T-helper 17 cell (primary cell): ENCODE data around the gene LDLRAP1. TPM values are rescaled to one million over a fixed set of nuclear protein-coding genes. Genes with fewer than 3 reads are reported as not detected.
"Not testable (repeated sequence)": the region's sequence is repeated elsewhere in the genome, so short reads cannot be mapped to it uniquely, and the experiment has no call there.

Source experiments
- ATAC-seq: fragments of 150-1000 bp; cut with Tn5 transposase; 2 replicates; pipeline ENCODE4 v1.10.0; 2021; ENCODE audit warnings: mild to moderate bottlenecking, moderate library complexity
- DNase-seq, 3 donors: peaks; one replicate each; pipeline versions ENCODE4 v3.0.0 to v3.0.0-alpha.2; 2020 to 2021
- H3K9me3 ChIP-seq: one replicate; pipeline ENCODE4 v1.7.0; 2013; ENCODE audit warnings: low read length, mild to moderate bottlenecking; ENCODE audit not compliant: control insufficient read depth, poor library complexity, severe bottlenecking
- H3K27ac Mint-ChIP-seq: one replicate; pipeline ENCODE4 v1.8.0; 2022; ENCODE audit warnings: mild to moderate bottlenecking, moderate library complexity, mixed read lengths
- H3K27me3 Mint-ChIP-seq: one replicate; pipeline ENCODE4 v1.8.0; 2022; ENCODE audit warnings: mixed read lengths
- H3K36me3 Mint-ChIP-seq: one replicate; pipeline ENCODE4 v1.8.0; 2022; ENCODE audit warnings: low read depth, mixed read lengths
- H3K4me1 Mint-ChIP-seq: one replicate; pipeline ENCODE4 v1.8.0; 2022; ENCODE audit warnings: mild to moderate bottlenecking, mixed read lengths
- H3K4me3 Mint-ChIP-seq: one replicate; pipeline ENCODE4 v1.8.0; 2022; ENCODE audit warnings: mild to moderate bottlenecking, moderate library complexity, mixed read lengths
- total RNA-seq, 4 donors: library from RNA in 2 of 4; stranded (reverse) in 2 of 4; gene quantifications; one replicate each; pipeline ENCODE4 v1.2.3 and lab custom pipeline; 2022 to 2026

Gene LDLRAP1
- total RNA-seq, 2 donors from 2014 or later: 90.3 to 96.6 TPM

- not testable (repeated sequence) for H3K27ac Mint-ChIP-seq, DNase-seq, ATAC-seq, H3K4me3 Mint-ChIP-seq, H3K9me3 ChIP-seq, H3K27me3 Mint-ChIP-seq, H3K36me3 Mint-ChIP-seq
- peaks cover 13% of the 10 kb centered on the region for H3K4me1 Mint-ChIP-seq
These were observed 45.4 kb downstream of the LDLRAP1 start for GRCh38 chr1:25588786-25589185.

- DNase-seq (no peak), ATAC-seq (no peak)
- H3K9me3 ChIP-seq: no peaks in the 10 kb centered on the region
- Mint-ChIP-seq H3K4me3 (no peak overlapping the region), H3K27me3 (no peaks in the 10 kb centered on the region), H3K36me3 (no peaks in the 10 kb centered on the region), H3K27ac (no peak overlapping the region), H3K4me1 (peaks cover 9% of the 10 kb centered on the region)
These were observed 46.9 kb downstream of the LDLRAP1 start for GRCh38 chr1:25590096-25590824.

DNA sequence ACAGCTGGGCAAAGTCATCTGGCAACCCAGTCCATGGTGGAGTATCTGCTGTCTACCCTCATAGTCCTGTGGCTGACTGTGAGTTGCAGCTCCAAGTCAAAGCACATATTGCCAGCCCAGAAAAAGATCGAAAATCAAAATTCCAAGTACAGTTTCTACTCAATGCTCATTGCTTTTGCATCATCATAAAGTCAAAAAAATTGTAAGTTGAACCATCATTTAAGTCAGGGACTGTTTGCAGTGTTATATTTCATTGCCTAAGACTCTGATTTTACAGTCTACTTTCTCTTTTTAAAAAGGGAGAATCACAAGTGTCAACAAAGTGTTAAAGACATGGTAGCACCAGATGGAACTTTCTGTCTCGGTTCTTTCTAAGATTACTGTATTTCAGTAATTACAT, 50.5 kb downstream of the LDLRAP1 start:
- no peaks in the 10 kb centered on the region for H3K9me3 ChIP-seq
- Mint-ChIP-seq H3K4me1 (peaks cover 9% of the 10 kb centered on the region), H3K27me3 (no peaks in the 10 kb centered on the region), H3K27ac (no peak overlapping the region), H3K4me3 (no peak overlapping the region), H3K36me3 (no peaks in the 10 kb centered on the region)
- ATAC-seq: no peak
- no peak for DNase-seq

DNA sequence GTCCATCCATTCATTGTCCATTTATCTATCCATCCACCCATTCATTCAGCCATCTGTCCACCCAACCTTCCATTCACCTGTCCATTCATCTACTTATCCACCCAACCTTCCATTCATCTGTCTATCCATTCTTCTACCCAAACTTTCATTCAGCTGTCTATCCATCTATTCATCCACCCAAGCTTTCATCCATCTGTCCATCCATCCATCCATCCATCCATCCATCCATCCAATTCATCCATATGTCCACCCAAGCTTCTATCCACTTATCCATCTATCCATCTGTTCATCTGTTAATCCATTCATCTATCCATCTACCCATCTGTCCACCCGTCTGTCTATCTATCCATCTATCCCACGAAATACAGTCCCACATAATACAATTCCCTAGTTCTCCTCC, 51.6 kb downstream of the LDLRAP1 start:
- H3K4me1 Mint-ChIP-seq: peaks cover 11% of the 10 kb centered on the region
- no peak overlapping the region for H3K4me3 Mint-ChIP-seq
- no peaks in the 10 kb centered on the region for H3K9me3 ChIP-seq
- H3K27me3 Mint-ChIP-seq: no peaks in the 10 kb centered on the region
- no peak overlapping the region for H3K27ac Mint-ChIP-seq
- DNase-seq: no peak
- no peaks in the 10 kb centered on the region for H3K36me3 Mint-ChIP-seq
- no peak for ATAC-seq

DNA sequence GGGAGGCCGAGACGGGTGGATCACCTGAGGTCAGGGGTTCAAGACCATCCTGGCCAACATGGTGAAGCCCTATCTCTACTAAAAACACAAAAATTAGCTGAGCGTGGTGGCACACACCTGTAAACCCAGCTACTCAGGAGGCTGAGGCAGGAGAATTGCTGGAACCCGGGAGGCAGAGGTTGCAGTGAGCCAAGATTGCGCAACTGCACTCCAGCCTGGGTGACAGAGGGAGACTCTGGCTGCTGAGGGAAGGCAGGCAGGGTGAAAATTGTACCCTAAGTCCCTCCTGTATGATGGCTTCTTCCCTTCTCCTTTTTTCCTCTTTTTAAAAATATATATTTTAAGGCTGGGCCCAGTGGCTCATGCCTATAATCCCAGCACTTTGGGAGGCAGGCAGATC, 53.2 kb downstream of the LDLRAP1 start:
- not testable (repeated sequence) for H3K36me3 Mint-ChIP-seq, H3K4me1 Mint-ChIP-seq, ATAC-seq, H3K27me3 Mint-ChIP-seq, H3K4me3 Mint-ChIP-seq, H3K27ac Mint-ChIP-seq, DNase-seq, H3K9me3 ChIP-seq

- ATAC-seq (no peak), DNase-seq (no peak)
- Mint-ChIP-seq H3K4me3 (no peak overlapping the region), H3K27ac (no peak overlapping the region), H3K36me3 (no peaks in the 10 kb centered on the region), H3K4me1 (peaks cover 11% of the 10 kb centered on the region), H3K27me3 (no peaks in the 10 kb centered on the region)
- no peaks in the 10 kb centered on the region for H3K9me3 ChIP-seq
These were observed 55.5 kb downstream of the LDLRAP1 start for GRCh38 chr1:25598879-25599278.

GRCh38 chr1:25599969-25600610, 56.7 kb downstream of the LDLRAP1 start:
- no peak for DNase-seq
- no peaks in the 10 kb centered on the region for H3K9me3 ChIP-seq
- H3K27ac Mint-ChIP-seq: peak overlapping the region; percentile 19
- H3K4me1 Mint-ChIP-seq: peaks cover 11% of the 10 kb centered on the region
- H3K27me3 Mint-ChIP-seq: no peaks in the 10 kb centered on the region
- no peak overlapping the region for H3K4me3 Mint-ChIP-seq
- no peak for ATAC-seq
- no peaks in the 10 kb centered on the region for H3K36me3 Mint-ChIP-seq

- H3K9me3 ChIP-seq, H3K27ac Mint-ChIP-seq, ATAC-seq, DNase-seq, H3K36me3 Mint-ChIP-seq, H3K27me3 Mint-ChIP-seq: not testable (repeated sequence)
- Mint-ChIP-seq H3K4me3 (peak overlapping the region; percentile 66), H3K4me1 (peaks cover 11% of the 10 kb centered on the region)
These were observed 57.7 kb downstream of the LDLRAP1 start for GRCh38 chr1:25600971-25601699.

DNA sequence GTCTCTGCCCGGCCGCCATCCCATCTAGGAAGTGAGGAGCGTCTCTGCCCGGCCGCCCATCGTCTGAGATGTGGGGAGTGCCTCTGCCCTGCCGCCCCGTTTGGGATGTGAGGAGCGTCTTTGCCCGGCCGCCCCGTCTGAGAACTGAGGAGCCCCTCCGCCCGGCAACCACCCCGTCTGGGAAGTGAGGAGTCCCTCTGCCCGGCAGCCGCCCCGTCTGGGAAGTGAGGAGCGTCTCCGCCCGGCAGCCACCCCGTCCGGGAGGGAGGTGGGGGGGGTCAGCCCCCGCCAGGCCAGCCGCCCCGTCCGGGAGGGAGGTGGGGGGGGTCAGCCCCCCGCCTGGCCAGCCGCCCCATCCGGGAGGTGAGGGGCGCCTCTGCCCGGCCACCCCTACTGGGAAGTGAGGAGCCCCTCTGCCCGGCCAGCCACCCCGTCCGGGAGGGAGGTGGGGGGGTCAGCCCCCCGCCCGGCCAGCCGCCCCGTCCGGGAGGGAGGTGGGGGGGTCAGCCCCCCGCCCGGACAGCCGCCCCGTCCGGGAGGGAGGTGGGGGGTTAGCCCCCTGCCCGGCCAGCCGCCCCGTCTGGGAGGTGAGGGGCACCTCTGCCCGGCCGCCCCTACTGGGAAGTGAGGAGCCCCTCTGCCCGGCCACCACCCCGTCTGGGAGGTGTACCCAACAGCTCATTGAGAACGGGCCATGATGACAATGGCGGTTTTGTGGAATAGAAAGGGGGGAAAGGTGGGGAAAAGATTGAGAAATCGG, 60.6 kb downstream of the LDLRAP1 start:
- not testable (repeated sequence) for H3K27ac Mint-ChIP-seq, H3K4me3 Mint-ChIP-seq, ATAC-seq, H3K9me3 ChIP-seq, DNase-seq, H3K36me3 Mint-ChIP-seq
- H3K27me3 Mint-ChIP-seq: peaks cover 23% of the 10 kb centered on the region
- peaks cover 14% of the 10 kb centered on the region for H3K4me1 Mint-ChIP-seq

DNA sequence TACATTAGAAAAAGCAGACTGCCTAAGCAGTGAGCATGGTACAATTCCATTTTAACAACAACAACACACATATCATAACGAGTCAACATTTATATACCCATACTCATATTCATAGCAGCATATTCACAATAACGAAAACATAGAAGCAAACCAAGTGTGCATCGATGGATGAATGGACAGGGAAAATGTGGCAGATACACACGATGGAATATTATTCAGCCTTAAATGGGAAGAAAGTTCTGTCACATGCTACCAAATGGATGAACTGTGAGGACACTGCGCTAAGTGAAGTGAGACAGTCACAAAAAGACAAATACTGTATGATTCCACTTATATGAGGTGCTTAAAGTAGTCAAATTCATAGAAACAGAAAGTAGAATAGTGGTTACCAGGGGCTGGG, 63.7 kb downstream of the LDLRAP1 start:
- Mint-ChIP-seq H3K36me3 (no peaks in the 10 kb centered on the region), H3K4me3 (no peak overlapping the region), H3K27ac (no peak overlapping the region), H3K4me1 (peaks cover 16% of the 10 kb centered on the region), H3K27me3 (peaks cover 27% of the 10 kb centered on the region)
- DNase-seq (no peak), ATAC-seq (no peak)
- no peaks in the 10 kb centered on the region for H3K9me3 ChIP-seq

- no peaks in the 10 kb centered on the region for H3K36me3 Mint-ChIP-seq
- DNase-seq: peak; percentile 69 to 81 (median 72)
- peaks cover 16% of the 10 kb centered on the region for H3K4me1 Mint-ChIP-seq
- H3K27me3 Mint-ChIP-seq: peaks cover 30% of the 10 kb centered on the region
- no peaks in the 10 kb centered on the region for H3K9me3 ChIP-seq
- no peak overlapping the region for H3K27ac Mint-ChIP-seq
- H3K4me3 Mint-ChIP-seq: peak overlapping the region; percentile 47
- ATAC-seq: peak; percentile 99
These were observed 65.2 kb downstream of the LDLRAP1 start for GRCh38 chr1:25608488-25609178.

DNA sequence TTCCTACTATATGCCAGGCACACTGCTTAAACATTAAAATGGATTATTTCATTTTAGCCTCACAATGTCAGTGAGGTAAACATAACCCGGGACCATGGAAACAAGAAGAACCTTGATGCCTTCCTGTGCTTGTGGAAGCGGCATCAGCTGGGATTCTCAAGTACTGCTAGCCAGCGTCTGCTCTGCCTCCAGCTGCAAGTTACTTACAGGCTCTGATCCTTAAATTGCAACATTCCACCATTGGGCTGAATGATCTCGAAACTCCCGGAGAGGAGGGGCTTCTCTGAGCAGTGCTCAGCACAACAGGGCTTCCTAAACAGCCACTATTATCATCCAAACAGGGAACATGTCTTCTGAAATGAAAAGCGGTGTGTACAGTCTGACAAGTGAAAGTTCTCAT, 66.5 kb downstream of the LDLRAP1 start:
- H3K27me3 Mint-ChIP-seq: peaks cover 30% of the 10 kb centered on the region
- H3K4me1 Mint-ChIP-seq: peaks cover 20% of the 10 kb centered on the region
- no peaks in the 10 kb centered on the region for H3K36me3 Mint-ChIP-seq
- DNase-seq (no peak), ATAC-seq (no peak)
- H3K27ac Mint-ChIP-seq: no peak overlapping the region
- no peak overlapping the region for H3K4me3 Mint-ChIP-seq
- no peaks in the 10 kb centered on the region for H3K9me3 ChIP-seq
